ENCODE data around the gene CDON.

GRCh38 chr11:126081915-126082250 is 19.2 kb upstream of the CDON start:
- TF ChIP-seq ESRRA (IDR thresholded peaks at IDR 0.05; ENCODE audit: borderline replicate concordance, low read length) (no peak), POLR2A (IDR thresholded peaks at IDR 0.05; ENCODE audit: low read length) (no peak), CEBPB (IDR thresholded peaks at IDR 0.05) (no peak), SMC3 (IDR thresholded peaks at IDR 0.05) (no peak), RFX5 (IDR thresholded peaks at IDR 0.05) (no peak), HDAC2 (IDR thresholded peaks at IDR 0.05) (no peak), CTCF (IDR thresholded peaks at IDR 0.05) (no peak), FOSL2 (IDR thresholded peaks at IDR 0.05) (no peak), FOSL2 (CRISPR knock-in tag; IDR thresholded peaks at IDR 0.05) (no peak), BCL3 (IDR thresholded peaks at IDR 0.05) (no peak), RAD21 (conservative IDR thresholded peaks at IDR 0.05 in 1 of 2, IDR thresholded peaks at IDR 0.05 in 1 of 2) (no peak), CHD4 (IDR thresholded peaks at IDR 0.05; ENCODE audit: borderline replicate concordance) (no peak)
